Testis (tissue), 3 donors: ENCODE measurements around the gene RAP2A. TPM values are rescaled to one million over a fixed set of nuclear protein-coding genes. Genes with fewer than 3 reads are reported as not detected.

ENCODE experiments used
- DNase-seq: peaks from one replicate; pipeline ENCODE4 v3.0.0-alpha.2; 2019
- H3K27ac ChIP-seq, 2 donors: fragments of 200-600 bp; sonication (generic); one replicate each; pipeline ENCODE4 v1.5.1; 2019
- H3K27me3 ChIP-seq: fragments of 200-600 bp; sonication (generic); one replicate; pipeline ENCODE4 v1.5.1; 2019
- H3K36me3 ChIP-seq: fragments of 200-600 bp; sonication (generic); one replicate; pipeline ENCODE4 v1.5.1; 2017; ENCODE audit warnings: low read depth; ENCODE audit errors: missing control alignments
- H3K4me1 ChIP-seq: fragments of 200-600 bp; sonication (generic); one replicate; pipeline ENCODE4 v1.5.1; 2019
- H3K4me3 ChIP-seq, 2 donors: fragments of 200-600 bp; sonication (generic); one replicate each; pipeline ENCODE4 v1.5.1; 2017 to 2019
- H3K9me3 ChIP-seq: fragments of 200-600 bp; sonication (generic); one replicate; pipeline ENCODE4 v1.5.1; 2017
- POLR2A ChIP-seq: fragments of 450-650 bp; IDR thresholded peaks from one replicate; pipeline ENCODE4 v1.6.1; 2017; ENCODE audit warnings: antibody characterized with exemption, mild to moderate bottlenecking, moderate library complexity
- WGBS, 2 donors: methylation state at CpG; one replicate each; pipeline ENCODE4 v1.1.5; 2018; 5-methylcytosine and 5-hydroxymethylcytosine counted together
- intact Hi-C: fragments of 100-400 bp; cut with DNase I; formaldehyde crosslinking; loops from one replicate; pipeline ENCODE4 v1.15.1; 2023; ENCODE audit warnings: low total_unique reads
- polyA plus RNA-seq: library from polyadenylated mRNA; stranded (reverse); fragments of 350-450 nt; fragmentation: Illumina TruSeq; extraction: RNeasy Lipid Tissue Mini Kit (QIAGEN cat#74804); gene quantifications from one replicate; pipeline ENCODE4 v1.2.3, GENCODE V29; 2014; ENCODE audit warnings: low read depth, low replicate concordance; ENCODE audit not compliant: insufficient read depth
- total RNA-seq, 2 donors: library from RNA; depleted of rRNA; stranded (reverse); fragments of >200 nt; gene quantifications; one replicate each; pipeline ENCODE4 v1.2.3, GENCODE V29; 2016
- TF ChIP-seq, protein P1 (sequence below), 3 experiments: fragments of 450-650 bp in 2 of 3; fragments of 200-600 bp in 1 of 3; sonication (generic) in 1 of 3; IDR thresholded peaks; one replicate each; pipeline ENCODE4 v1.5.1; 2016 to 2019; ENCODE audit warnings: antibody characterized with exemption in 3 of 3, mild to moderate bottlenecking in 2 of 3, moderate library complexity in 1 of 3

Gene RAP2A
- total and polyA plus RNA-seq, 3 donors from 2014 or later = 9.1 to 11.5 (median 10.6) TPM

DNA sequence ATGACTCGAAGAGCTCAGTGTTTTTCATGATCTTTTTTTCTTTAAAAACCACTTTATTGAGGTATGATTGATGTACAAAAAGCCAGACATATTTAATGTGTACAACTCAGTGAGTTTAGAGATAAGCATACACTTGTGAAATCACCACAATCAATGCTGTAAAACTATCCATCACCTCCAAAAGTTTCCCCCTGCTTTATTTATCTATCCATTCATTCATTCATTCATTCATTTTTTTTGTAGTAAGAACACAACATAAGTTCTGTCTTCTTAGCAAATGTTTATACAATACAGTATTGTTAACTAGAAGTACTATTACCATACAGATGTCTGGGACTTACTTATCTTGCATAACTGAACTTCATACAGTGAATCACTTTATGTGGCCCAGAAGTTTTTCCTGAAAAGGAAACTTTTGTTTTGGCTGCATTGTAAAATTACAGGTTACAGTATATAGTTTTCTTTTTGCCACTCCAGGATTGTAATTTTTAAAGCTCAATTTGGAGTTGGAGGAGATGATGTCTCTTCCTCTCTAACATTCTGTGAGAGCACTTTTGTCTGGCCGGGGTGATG lies 6.7 kb downstream of the RAP2A start:
- intact Hi-C loops = no loop called here
- Histone ChIP-seq H3K4me3 (no peak overlapping the region), H3K36me3 (no peaks in the 10 kb centered on the region), H3K27me3 (no peaks in the 10 kb centered on the region), H3K27ac (no peak overlapping the region), H3K4me1 (no peaks in the 10 kb centered on the region), H3K9me3 (no peaks in the 10 kb centered on the region)
- WGBS, 2 donors = 68 to 73% methylated on average over 2 of the region's 2 CpGs
- no peak for TF ChIP-seq POLR2A
- TF ChIP-seq, protein P1, sequence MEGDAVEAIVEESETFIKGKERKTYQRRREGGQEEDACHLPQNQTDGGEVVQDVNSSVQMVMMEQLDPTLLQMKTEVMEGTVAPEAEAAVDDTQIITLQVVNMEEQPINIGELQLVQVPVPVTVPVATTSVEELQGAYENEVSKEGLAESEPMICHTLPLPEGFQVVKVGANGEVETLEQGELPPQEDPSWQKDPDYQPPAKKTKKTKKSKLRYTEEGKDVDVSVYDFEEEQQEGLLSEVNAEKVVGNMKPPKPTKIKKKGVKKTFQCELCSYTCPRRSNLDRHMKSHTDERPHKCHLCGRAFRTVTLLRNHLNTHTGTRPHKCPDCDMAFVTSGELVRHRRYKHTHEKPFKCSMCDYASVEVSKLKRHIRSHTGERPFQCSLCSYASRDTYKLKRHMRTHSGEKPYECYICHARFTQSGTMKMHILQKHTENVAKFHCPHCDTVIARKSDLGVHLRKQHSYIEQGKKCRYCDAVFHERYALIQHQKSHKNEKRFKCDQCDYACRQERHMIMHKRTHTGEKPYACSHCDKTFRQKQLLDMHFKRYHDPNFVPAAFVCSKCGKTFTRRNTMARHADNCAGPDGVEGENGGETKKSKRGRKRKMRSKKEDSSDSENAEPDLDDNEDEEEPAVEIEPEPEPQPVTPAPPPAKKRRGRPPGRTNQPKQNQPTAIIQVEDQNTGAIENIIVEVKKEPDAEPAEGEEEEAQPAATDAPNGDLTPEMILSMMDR (IDR thresholded peaks at IDR 0.05) = no peak
- DNase-seq = no peak

DNA sequence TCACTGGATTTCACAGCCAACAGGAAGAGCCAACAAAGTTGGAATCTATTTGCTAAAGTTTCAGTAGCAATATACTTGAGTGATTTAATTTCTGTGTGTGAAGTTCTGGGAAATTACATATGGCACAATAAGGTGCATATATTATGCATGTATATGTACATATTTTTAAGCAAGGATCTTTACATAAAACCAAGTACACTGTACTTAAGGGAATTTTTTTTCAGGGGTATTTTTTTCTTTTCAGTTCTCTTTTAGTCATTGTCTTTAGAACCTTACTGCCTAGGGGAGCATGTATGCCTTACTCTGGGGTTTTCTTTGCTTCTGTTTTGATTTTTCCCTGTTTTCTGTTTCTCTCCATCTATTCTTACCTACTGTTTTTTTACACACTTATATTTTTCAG lies 7.4 kb downstream of the RAP2A start:
- Histone ChIP-seq H3K27ac (no peak overlapping the region), H3K9me3 (no peaks in the 10 kb centered on the region), H3K4me3 (no peak overlapping the region), H3K4me1 (no peaks in the 10 kb centered on the region), H3K36me3 (no peaks in the 10 kb centered on the region), H3K27me3 (no peaks in the 10 kb centered on the region)
- DNase-seq = no peak
- TF ChIP-seq, protein P1 (IDR thresholded peaks at IDR 0.05) = no peak
- no peak for TF ChIP-seq POLR2A
- intact Hi-C loops = no loop called here

DNA sequence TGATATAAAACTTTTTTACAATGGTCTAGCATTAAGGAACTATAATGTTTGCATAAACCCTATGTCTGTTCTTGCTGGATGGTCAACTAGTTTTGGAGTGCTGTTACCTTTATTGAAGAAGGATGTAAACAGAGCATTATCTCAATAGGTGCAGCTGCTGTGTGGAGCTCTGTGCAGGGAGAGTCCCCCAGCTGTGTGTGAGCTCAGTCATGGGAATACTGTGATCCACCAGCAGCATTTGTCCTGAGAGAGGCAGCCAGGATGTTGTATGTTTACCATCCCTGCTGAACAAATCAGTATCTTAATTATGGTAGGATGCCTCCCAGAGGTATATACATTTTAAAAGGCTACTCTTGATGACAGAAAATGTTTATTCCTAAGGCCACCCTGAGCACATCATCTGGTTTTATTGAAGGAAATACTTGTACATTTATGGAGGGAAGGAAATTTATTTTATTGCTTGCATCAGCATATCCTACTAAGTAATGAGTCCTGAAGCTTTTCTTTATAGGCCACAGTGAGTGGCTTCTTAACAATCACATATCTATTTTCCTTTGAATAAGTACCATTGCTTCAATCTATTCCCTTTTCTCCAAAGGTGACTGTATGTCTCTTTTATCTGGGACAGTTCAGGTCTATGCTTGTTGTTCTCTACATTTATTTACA lies 11.7 kb downstream of the RAP2A start:
- Histone ChIP-seq H3K27ac (no peak overlapping the region), H3K9me3 (no peaks in the 10 kb centered on the region), H3K4me3 (no peak overlapping the region), H3K4me1 (no peaks in the 10 kb centered on the region), H3K27me3 (no peaks in the 10 kb centered on the region), H3K36me3 (no peaks in the 10 kb centered on the region)
- DNase-seq = no peak
- intact Hi-C loops = no loop called here
- TF ChIP-seq, protein P1 (IDR thresholded peaks at IDR 0.05) = no peak
- no peak for TF ChIP-seq POLR2A

DNA sequence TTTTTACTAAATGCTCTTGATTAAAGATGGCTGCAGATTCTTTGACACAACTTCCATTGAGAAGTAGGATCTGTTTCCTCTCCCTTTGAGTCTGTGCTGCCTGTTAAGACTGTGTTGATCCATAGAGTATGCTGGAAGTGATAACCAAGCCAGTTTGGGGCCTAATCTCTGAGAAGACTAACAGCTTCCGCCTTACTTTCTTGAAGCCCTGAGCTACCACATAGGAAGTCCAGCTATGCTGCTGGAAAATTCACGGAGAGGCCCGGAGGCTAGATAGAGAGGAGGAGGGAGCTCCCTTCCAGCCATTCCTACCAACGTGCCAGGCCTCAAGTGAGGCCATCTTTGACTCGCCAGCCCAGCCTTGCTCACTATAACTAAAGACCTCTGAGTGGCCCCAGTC lies 12.5 kb downstream of the RAP2A start:
- no peak overlapping the region for H3K27ac ChIP-seq
- H3K4me1 ChIP-seq = no peaks in the 10 kb centered on the region
- no peaks in the 10 kb centered on the region for H3K9me3 ChIP-seq
- H3K4me3 ChIP-seq = no peak overlapping the region
- no peaks in the 10 kb centered on the region for H3K27me3 ChIP-seq
- intact Hi-C loops = no loop called here
- 92 to 95% methylated on average over 5 of the region's 5 CpGs for WGBS, 2 donors
- no peak for DNase-seq
- no peaks in the 10 kb centered on the region for H3K36me3 ChIP-seq
- TF ChIP-seq POLR2A = no peak
- TF ChIP-seq, protein P1 (IDR thresholded peaks at IDR 0.05) = no peak
